Measurements from ENCODE around the gene PARP11.
"Not testable (repeated sequence)": the region's sequence is repeated elsewhere in the genome, so short reads cannot be mapped to it uniquely, and the experiment has no call there.

Gene PARP11

GRCh38 chr12:3863756-3864155 is 9.4 kb downstream of the PARP11 start:
- DNase-seq: no peak
- no peak overlapping the region for H3K4me3 ChIP-seq (ENCODE audit: low read depth, low read length)
- no peaks in the 10 kb centered on the region for H3K27me3 ChIP-seq (ENCODE audit: insufficient read depth, low read depth, severe bottlenecking)
- TF ChIP-seq CTCF (IDR thresholded peaks at IDR 0.05; ENCODE audit: low read depth, low read length): no peak
- no peaks in the 10 kb centered on the region for H3K9me3 ChIP-seq (ENCODE audit: severe bottlenecking)
- no peaks in the 10 kb centered on the region for H3K36me3 ChIP-seq
- no peak overlapping the region for H3K27ac ChIP-seq

GRCh38 chr12:3842517-3842916 is 30.7 kb downstream of the PARP11 start:
- Histone ChIP-seq H3K27me3 (ENCODE audit: insufficient read depth, low read depth, severe bottlenecking) (no peaks in the 10 kb centered on the region), H3K36me3 (no peaks in the 10 kb centered on the region), H3K27ac (no peak overlapping the region), H3K9me3 (ENCODE audit: severe bottlenecking) (no peaks in the 10 kb centered on the region), H3K4me3 (ENCODE audit: low read depth, low read length) (no peak overlapping the region)
- no peak for DNase-seq
- no peak for TF ChIP-seq CTCF (IDR thresholded peaks at IDR 0.05; ENCODE audit: low read depth, low read length)

GRCh38 chr12:3841783-3842182 is 31.4 kb downstream of the PARP11 start:
- TF ChIP-seq CTCF (IDR thresholded peaks at IDR 0.05; ENCODE audit: low read depth, low read length): no peak

GRCh38 chr12:3840833-3841232 is 32.4 kb downstream of the PARP11 start:
- not testable (repeated sequence) for DNase-seq; H3K9me3 ChIP-seq (ENCODE audit: severe bottlenecking); H3K27ac ChIP-seq; H3K4me3 ChIP-seq (ENCODE audit: low read depth, low read length); H3K36me3 ChIP-seq; H3K27me3 ChIP-seq (ENCODE audit: insufficient read depth, low read depth, severe bottlenecking)

More at GRCh38 chr12:3841783-3842182, 31.4 kb downstream of the PARP11 start:
- no peak overlapping the region for H3K4me3 ChIP-seq (ENCODE audit: low read depth, low read length)
- DNase-seq: no peak
- no peaks in the 10 kb centered on the region for H3K36me3 ChIP-seq
- no peaks in the 10 kb centered on the region for H3K9me3 ChIP-seq (ENCODE audit: severe bottlenecking)
- H3K27me3 ChIP-seq (ENCODE audit: insufficient read depth, low read depth, severe bottlenecking): no peaks in the 10 kb centered on the region
- H3K27ac ChIP-seq: no peak overlapping the region

GRCh38 chr12:3839745-3840144 is 33.5 kb downstream of the PARP11 start:
- not testable (repeated sequence) for DNase-seq; H3K4me3 ChIP-seq (ENCODE audit: low read depth, low read length)

GRCh38 chr12:3838701-3839548 is 34.3 kb downstream of the PARP11 start:
- not testable (repeated sequence) for DNase-seq; H3K36me3 ChIP-seq; H3K27ac ChIP-seq; H3K9me3 ChIP-seq (ENCODE audit: severe bottlenecking); H3K27me3 ChIP-seq (ENCODE audit: insufficient read depth, low read depth, severe bottlenecking); H3K4me3 ChIP-seq (ENCODE audit: low read depth, low read length)

More at GRCh38 chr12:3839745-3840144, 33.5 kb downstream of the PARP11 start:
- not testable (repeated sequence) for H3K9me3 ChIP-seq (ENCODE audit: severe bottlenecking); H3K27ac ChIP-seq; H3K36me3 ChIP-seq; H3K27me3 ChIP-seq (ENCODE audit: insufficient read depth, low read depth, severe bottlenecking)

- Histone ChIP-seq H3K36me3 (no peaks in the 10 kb centered on the region), H3K4me3 (ENCODE audit: low read depth, low read length) (no peak overlapping the region), H3K27ac (no peak overlapping the region), H3K9me3 (ENCODE audit: severe bottlenecking) (no peaks in the 10 kb centered on the region), H3K27me3 (ENCODE audit: insufficient read depth, low read depth, severe bottlenecking) (no peaks in the 10 kb centered on the region)
- no peak for DNase-seq
- TF ChIP-seq CTCF (IDR thresholded peaks at IDR 0.05; ENCODE audit: low read depth, low read length): no peak
Observed at GRCh38 chr12:3838076-3838475, 35.1 kb downstream of the PARP11 start.

Measured in WERI-Rb-1 (cell line).